ENCODE measurements around the gene ANKRA2. TPM values are rescaled to one million over a fixed set of nuclear protein-coding genes. Genes with fewer than 3 reads are reported as not detected.
"Not testable (repeated sequence)": the region's sequence is repeated elsewhere in the genome, so short reads cannot be mapped to it uniquely, and the experiment has no call there.

The ANKRA2 gene
- total RNA-seq, 2 donors from 2014 or later, result 9.8 to 12.5 TPM

- intact Hi-C loops (cut with DNase I), result no loop called here
- DNase-seq, result no peak
- no peak for ATAC-seq
Measured at GRCh38 chr5:73515232-73515631, 50.2 kb downstream of the ANKRA2 start.

GRCh38 chr5:73514418-73514817, 51.0 kb downstream of the ANKRA2 start:
- ATAC-seq (no peak), DNase-seq (no peak)
- intact Hi-C loops (cut with DNase I), result no loop called here

- no peak for ATAC-seq
- no peak for DNase-seq
Measured at GRCh38 chr5:73513996-73514395, 51.4 kb downstream of the ANKRA2 start.

GRCh38 chr5:73508521-73508920, 56.9 kb downstream of the ANKRA2 start:
- DNase-seq; intact Hi-C loops (cut with DNase I): not testable (repeated sequence)
- ATAC-seq, result peak in 1 of 2 donors; percentile 21

More at GRCh38 chr5:73513996-73514395, 51.4 kb downstream of the ANKRA2 start:
- intact Hi-C loops (cut with DNase I), result no loop called here

- DNase-seq, result no peak
- no peak for ATAC-seq
- intact Hi-C loops (cut with DNase I), result no loop called here
Measured at GRCh38 chr5:73507062-73507461, 58.4 kb downstream of the ANKRA2 start.

GRCh38 chr5:73506459-73506955, 58.9 kb downstream of the ANKRA2 start:
- DNase-seq (no peak), ATAC-seq (no peak)
- intact Hi-C loops (cut with DNase I), result no loop called here

Other genes with a start within 250 kb of the ANKRA2 start
- under 1 TPM; 0.09 to 0.10 TPM for gene FOXD1, start 116.9 kb downstream of the ANKRA2 start, total RNA-seq
- 100 to 1,000 TPM; 357 to 364 TPM for gene BTF3, start 67.2 kb downstream of the ANKRA2 start, total RNA-seq
- 10 to 100 TPM; 11.3 to 18.0 TPM for gene UTP15, start 104 bp upstream of the ANKRA2 start, total RNA-seq
- gene ARHGEF28, start 60.6 kb upstream of the ANKRA2 start, total RNA-seq, result 1 to 10 TPM; 2.6 to 3.1 TPM

Measured in left cardiac atrium (tissue), 4 donors.